ENCODE data around the gene LRMDA.
"Not testable (repeated sequence)": the region's sequence is repeated elsewhere in the genome, so short reads cannot be mapped to it uniquely, and the experiment has no call there.

The LRMDA gene

GRCh38 chr10:75588031-75588430, 156.6 kb downstream of the LRMDA start:
- no peak for DNase-seq (ENCODE audit: low read depth in 2 of 2)

GRCh38 chr10:75589895-75590654, 158.7 kb downstream of the LRMDA start:
- no peak for DNase-seq (ENCODE audit: low read depth in 2 of 2)

GRCh38 chr10:75592151-75592787, 160.8 kb downstream of the LRMDA start:
- DNase-seq (ENCODE audit: low read depth in 2 of 2) = no peak

- no peak for DNase-seq (ENCODE audit: low read depth in 2 of 2)
These were observed 161.6 kb downstream of the LRMDA start for GRCh38 chr10:75592791-75593643.

- no peak for DNase-seq (ENCODE audit: low read depth in 2 of 2)
These were observed 162.5 kb downstream of the LRMDA start for GRCh38 chr10:75593692-75594556.

- DNase-seq (ENCODE audit: low read depth in 2 of 2) = no peak
These were observed 165.7 kb downstream of the LRMDA start for GRCh38 chr10:75596930-75597620.

- DNase-seq (ENCODE audit: low read depth in 2 of 2) = no peak
These were observed 166.5 kb downstream of the LRMDA start for GRCh38 chr10:75597773-75598440.

GRCh38 chr10:75598998-75599397, 167.6 kb downstream of the LRMDA start:
- no peak for DNase-seq (ENCODE audit: low read depth in 2 of 2)

GRCh38 chr10:75599875-75600648, 168.6 kb downstream of the LRMDA start:
- no peak for DNase-seq (ENCODE audit: low read depth in 2 of 2)

GRCh38 chr10:75600833-75601232, 169.4 kb downstream of the LRMDA start:
- DNase-seq (ENCODE audit: low read depth in 2 of 2) = no peak

- no peak for DNase-seq (ENCODE audit: low read depth in 2 of 2)
These were observed 170.9 kb downstream of the LRMDA start for GRCh38 chr10:75602341-75602740.

GRCh38 chr10:75605096-75605495, 173.7 kb downstream of the LRMDA start:
- no peak for DNase-seq (ENCODE audit: low read depth in 2 of 2)

GRCh38 chr10:75605795-75606194, 174.4 kb downstream of the LRMDA start:
- not testable (repeated sequence) for DNase-seq (ENCODE audit: low read depth in 2 of 2)

- no peak for DNase-seq (ENCODE audit: low read depth in 2 of 2)
These were observed 174.9 kb downstream of the LRMDA start for GRCh38 chr10:75606203-75606779.

GRCh38 chr10:75607576-75607975, 176.2 kb downstream of the LRMDA start:
- DNase-seq (ENCODE audit: low read depth in 2 of 2) = no peak

GRCh38 chr10:75610183-75610582, 178.8 kb downstream of the LRMDA start:
- DNase-seq (ENCODE audit: low read depth in 2 of 2) = no peak

- no peak for DNase-seq (ENCODE audit: low read depth in 2 of 2)
These were observed 180.0 kb downstream of the LRMDA start for GRCh38 chr10:75611172-75611992.

- no peak for DNase-seq (ENCODE audit: low read depth in 2 of 2)
These were observed 180.6 kb downstream of the LRMDA start for GRCh38 chr10:75611993-75612372.
